22Rv1 (cell line): Measurements from ENCODE around the gene OR8S1.

Experiments
- ZFX ChIP-seq: fragments of 450-650 bp; IDR thresholded peaks from 2 replicates; pipeline ENCODE4 v1.6.1; 2017; ENCODE audit warnings: antibody characterized with exemption, borderline replicate concordance
- TF ChIP-seq, protein P1 (sequence below): fragments of 450-650 bp; IDR thresholded peaks from 2 replicates; pipeline ENCODE4 v1.5.1; 2017; ENCODE audit warnings: mild to moderate bottlenecking

DNA sequence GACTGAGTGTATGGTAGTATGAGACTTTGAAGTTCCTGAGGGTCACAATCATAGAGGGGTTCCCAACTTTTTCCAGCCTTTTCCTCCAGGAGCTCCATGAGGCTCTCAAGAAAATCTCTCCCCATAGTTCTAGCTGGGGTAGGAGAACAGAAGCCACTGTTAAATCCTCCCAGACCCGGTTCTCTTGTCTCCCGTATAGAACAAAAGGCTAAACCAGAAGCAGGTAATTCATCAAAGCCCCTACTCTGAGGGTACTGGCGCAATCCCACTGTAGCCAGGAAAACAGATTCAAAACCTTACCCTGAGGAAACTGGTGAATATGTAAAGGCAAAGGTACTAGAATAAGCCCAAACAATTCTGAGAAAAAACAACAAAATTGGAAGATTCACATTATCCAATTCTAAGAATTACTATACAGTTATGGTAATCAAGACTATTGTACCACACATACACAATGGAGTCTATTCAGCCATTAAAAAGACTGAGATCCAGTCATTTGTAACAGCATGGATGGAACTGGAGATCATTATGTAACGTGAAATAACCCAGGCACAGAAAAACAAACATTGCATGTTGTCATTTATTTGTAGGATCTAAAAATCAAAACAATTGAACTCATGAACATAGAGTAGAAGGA lies 20.5 kb downstream of the OR8S1 start:
- TF ChIP-seq ZFX, result no peak
- TF ChIP-seq, protein P1, sequence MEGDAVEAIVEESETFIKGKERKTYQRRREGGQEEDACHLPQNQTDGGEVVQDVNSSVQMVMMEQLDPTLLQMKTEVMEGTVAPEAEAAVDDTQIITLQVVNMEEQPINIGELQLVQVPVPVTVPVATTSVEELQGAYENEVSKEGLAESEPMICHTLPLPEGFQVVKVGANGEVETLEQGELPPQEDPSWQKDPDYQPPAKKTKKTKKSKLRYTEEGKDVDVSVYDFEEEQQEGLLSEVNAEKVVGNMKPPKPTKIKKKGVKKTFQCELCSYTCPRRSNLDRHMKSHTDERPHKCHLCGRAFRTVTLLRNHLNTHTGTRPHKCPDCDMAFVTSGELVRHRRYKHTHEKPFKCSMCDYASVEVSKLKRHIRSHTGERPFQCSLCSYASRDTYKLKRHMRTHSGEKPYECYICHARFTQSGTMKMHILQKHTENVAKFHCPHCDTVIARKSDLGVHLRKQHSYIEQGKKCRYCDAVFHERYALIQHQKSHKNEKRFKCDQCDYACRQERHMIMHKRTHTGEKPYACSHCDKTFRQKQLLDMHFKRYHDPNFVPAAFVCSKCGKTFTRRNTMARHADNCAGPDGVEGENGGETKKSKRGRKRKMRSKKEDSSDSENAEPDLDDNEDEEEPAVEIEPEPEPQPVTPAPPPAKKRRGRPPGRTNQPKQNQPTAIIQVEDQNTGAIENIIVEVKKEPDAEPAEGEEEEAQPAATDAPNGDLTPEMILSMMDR, result no peak
